ENCODE data around the gene KRTAP3-1.
"Not testable (repeated sequence)": the region's sequence is repeated elsewhere in the genome, so short reads cannot be mapped to it uniquely, and the experiment has no call there.

Gene KRTAP3-1

GRCh38 chr17:41013606-41014005 is 4.7 kb upstream of the KRTAP3-1 start:
- no peak for DNase-seq

GRCh38 chr17:41013181-41013580 is 4.3 kb upstream of the KRTAP3-1 start:
- DNase-seq: no peak

- no peak for DNase-seq
Observed at GRCh38 chr17:41012326-41013120, 3.6 kb upstream of the KRTAP3-1 start.

- DNase-seq: no peak
Observed at GRCh38 chr17:41010441-41010840, 1.5 kb upstream of the KRTAP3-1 start.

- DNase-seq: no peak
Observed at GRCh38 chr17:41009936-41010335, 1.0 kb upstream of the KRTAP3-1 start.

GRCh38 chr17:41009301-41009760 is 403 bp upstream of the KRTAP3-1 start:
- no peak for DNase-seq

GRCh38 chr17:41004397-41004796 is 4.5 kb downstream of the KRTAP3-1 start:
- DNase-seq: no peak

GRCh38 chr17:41003926-41004325 is 5.0 kb downstream of the KRTAP3-1 start:
- no peak for DNase-seq

- DNase-seq: no peak
Observed at GRCh38 chr17:41002814-41003213, 6.1 kb downstream of the KRTAP3-1 start.

- no peak for DNase-seq
Observed at GRCh38 chr17:41001795-41002194, 7.1 kb downstream of the KRTAP3-1 start.

GRCh38 chr17:40999563-40999962 is 9.4 kb downstream of the KRTAP3-1 start, which contains the start of gene KRTAP3-2:
Gene KRTAP3-2 (minus strand): TSS chr17:40999906. CDS start chr17:40999853, 53 bp downstream.
- DNase-seq: not testable (repeated sequence)

- no peak for DNase-seq
Observed at GRCh38 chr17:40997361-40997760, 11.6 kb downstream of the KRTAP3-1 start.

- DNase-seq: no peak
Observed at GRCh38 chr17:40996829-40997228, 12.1 kb downstream of the KRTAP3-1 start.

- DNase-seq: no peak
Observed at GRCh38 chr17:40995116-40995515, 13.8 kb downstream of the KRTAP3-1 start.

GRCh38 chr17:40993839-40994238 is 15.1 kb downstream of the KRTAP3-1 start, which contains the start of gene KRTAP3-3:
Gene KRTAP3-3 (minus strand): TSS chr17:40994164. CDS start chr17:40994097, 67 bp downstream.
- no peak for DNase-seq

- no peak for DNase-seq
Observed at GRCh38 chr17:40993084-40993483, 15.8 kb downstream of the KRTAP3-1 start.

- DNase-seq: no peak
Observed at GRCh38 chr17:40992666-40993065, 16.3 kb downstream of the KRTAP3-1 start.

GRCh38 chr17:40986920-40987319 is 22.0 kb downstream of the KRTAP3-1 start:
- no peak for DNase-seq

- no peak for DNase-seq
Observed at GRCh38 chr17:40984226-40984625, 24.7 kb downstream of the KRTAP3-1 start, which contains the start of gene KRT40. Gene KRT40 (minus strand): TSS chr17:40984326. CDS start chr17:40984273, 53 bp downstream.

- DNase-seq: no peak
Observed at GRCh38 chr17:40981115-40981514, 27.8 kb downstream of the KRTAP3-1 start.

GRCh38 chr17:40980596-40980995 is 28.3 kb downstream of the KRTAP3-1 start:
- no peak for DNase-seq

- DNase-seq: no peak
Observed at GRCh38 chr17:40980117-40980516, 28.8 kb downstream of the KRTAP3-1 start.

GRCh38 chr17:40978575-40979151 is 30.3 kb downstream of the KRTAP3-1 start:
- DNase-seq: no peak

GRCh38 chr17:40975516-40975915 is 33.4 kb downstream of the KRTAP3-1 start:
- no peak for DNase-seq

Data from activated effector memory CD4-positive, alpha-beta T cell treated with Interleukin-2 at 50 U/mL for 16 hours (primary cell).